Effector memory CD4-positive, alpha-beta T cell (primary cell): Measurements from ENCODE around the gene ACAA2.

ENCODE experiments used
- DNase-seq, 3 donors: peaks; one replicate each; pipeline ENCODE4 v3.0.0-alpha.2; 2020
- H3K27ac ChIP-seq: 2 replicates; pipeline ENCODE4 v1.7.0; 2013; ENCODE audit warnings: mild to moderate bottlenecking, low read length, moderate library complexity; ENCODE audit not compliant: insufficient read depth, poor library complexity, severe bottlenecking
- H3K27me3 ChIP-seq: replicated peaks from 2 replicates; pipeline ENCODE4 v1.7.0; 2013; ENCODE audit warnings: mild to moderate bottlenecking, low read length; ENCODE audit not compliant: insufficient read depth, control insufficient read depth, poor library complexity, severe bottlenecking
- H3K36me3 ChIP-seq: 2 replicates; pipeline ENCODE4 v1.7.0; 2013; ENCODE audit warnings: mild to moderate bottlenecking, low read length, moderate library complexity; ENCODE audit not compliant: control insufficient read depth, insufficient read depth
- H3K4me1 ChIP-seq: 2 replicates; pipeline ENCODE4 v1.7.0; 2013; ENCODE audit warnings: low read length, mild to moderate bottlenecking; ENCODE audit not compliant: control insufficient read depth, insufficient read depth, poor library complexity, severe bottlenecking
- H3K4me3 ChIP-seq: 2 replicates; pipeline ENCODE4 v1.7.0; 2013; ENCODE audit warnings: low read length, low read depth, mild to moderate bottlenecking; ENCODE audit not compliant: insufficient read depth, poor library complexity, severe bottlenecking
- H3K9me3 ChIP-seq: 2 replicates; pipeline ENCODE4 v1.7.0; 2013; ENCODE audit warnings: mild to moderate bottlenecking, low read length, moderate library complexity; ENCODE audit not compliant: control insufficient read depth
- total RNA-seq, 3 donors: gene quantifications; one replicate each; lab custom pipeline; 2026; lab: John Stamatoyannopoulos, UW

ACAA2 gene
- 18.4 to 28.2 (median 18.5) reads per million in 3 donors for total RNA-seq

GRCh38 chr18:49813319-49814146, at the start of gene ACAA2:
Gene ACAA2 (minus strand): TSS chr18:49813533. CDS start chr18:49813484, 49 bp downstream.
- peak; percentile 67 to 71 (median 71) for DNase-seq
- Histone ChIP-seq H3K27ac (peak within 1 kb of the TSS; percentile 83), H3K4me3 (peak within 1 kb of the TSS; percentile 74), H3K4me1 (peaks cover 15% of the 10 kb centered on the region), H3K27me3 (no peaks in the 10 kb centered on the region), H3K36me3 (no peaks in the 10 kb centered on the region), H3K9me3 (no peaks in the 10 kb centered on the region)

- H3K4me3 ChIP-seq: no peak overlapping the region
- H3K4me1 ChIP-seq: no peaks in the 10 kb centered on the region
- H3K27me3 ChIP-seq: no peaks in the 10 kb centered on the region
- no peak for DNase-seq
- no peaks in the 10 kb centered on the region for H3K36me3 ChIP-seq
- no peak overlapping the region for H3K27ac ChIP-seq
- no peaks in the 10 kb centered on the region for H3K9me3 ChIP-seq
Measured at GRCh38 chr18:49862656-49863385, 49.5 kb upstream of the ACAA2 start.

GRCh38 chr18:49861659-49862058, 48.3 kb upstream of the ACAA2 start:
- DNase-seq: no peak

GRCh38 chr18:49859725-49860124, 46.4 kb upstream of the ACAA2 start:
- Histone ChIP-seq H3K4me3 (no peak overlapping the region), H3K36me3 (no peaks in the 10 kb centered on the region), H3K27me3 (no peaks in the 10 kb centered on the region), H3K9me3 (no peaks in the 10 kb centered on the region), H3K27ac (no peak overlapping the region), H3K4me1 (no peaks in the 10 kb centered on the region)
- DNase-seq: no peak

More at GRCh38 chr18:49861659-49862058, 48.3 kb upstream of the ACAA2 start:
- Histone ChIP-seq H3K4me1 (no peaks in the 10 kb centered on the region), H3K4me3 (no peak overlapping the region), H3K36me3 (no peaks in the 10 kb centered on the region), H3K27ac (no peak overlapping the region), H3K9me3 (no peaks in the 10 kb centered on the region), H3K27me3 (no peaks in the 10 kb centered on the region)

GRCh38 chr18:49859021-49859359, 45.7 kb upstream of the ACAA2 start:
- H3K36me3 ChIP-seq: no peaks in the 10 kb centered on the region
- H3K4me1 ChIP-seq: no peaks in the 10 kb centered on the region
- DNase-seq: no peak
- H3K4me3 ChIP-seq: no peak overlapping the region
- H3K9me3 ChIP-seq: no peaks in the 10 kb centered on the region
- no peaks in the 10 kb centered on the region for H3K27me3 ChIP-seq
- H3K27ac ChIP-seq: no peak overlapping the region

GRCh38 chr18:49858309-49859020, 45.1 kb upstream of the ACAA2 start:
- H3K27me3 ChIP-seq: no peaks in the 10 kb centered on the region
- H3K36me3 ChIP-seq: no peaks in the 10 kb centered on the region
- no peak overlapping the region for H3K4me3 ChIP-seq
- no peaks in the 10 kb centered on the region for H3K9me3 ChIP-seq
- DNase-seq: peak; percentile 21 to 44 (median 33)
- no peaks in the 10 kb centered on the region for H3K4me1 ChIP-seq
- no peak overlapping the region for H3K27ac ChIP-seq

- Histone ChIP-seq H3K36me3 (no peaks in the 10 kb centered on the region), H3K27ac (no peak overlapping the region)
Measured at GRCh38 chr18:49857708-49858107, 44.4 kb upstream of the ACAA2 start.

GRCh38 chr18:49856496-49856895, 43.2 kb upstream of the ACAA2 start:
- DNase-seq: no peak
- Histone ChIP-seq H3K27me3 (no peaks in the 10 kb centered on the region), H3K27ac (no peak overlapping the region), H3K4me1 (no peaks in the 10 kb centered on the region), H3K9me3 (no peaks in the 10 kb centered on the region), H3K36me3 (no peaks in the 10 kb centered on the region), H3K4me3 (no peak overlapping the region)

More at GRCh38 chr18:49857708-49858107, 44.4 kb upstream of the ACAA2 start:
- DNase-seq: no peak
- no peaks in the 10 kb centered on the region for H3K9me3 ChIP-seq
- no peaks in the 10 kb centered on the region for H3K27me3 ChIP-seq
- no peaks in the 10 kb centered on the region for H3K4me1 ChIP-seq
- no peak overlapping the region for H3K4me3 ChIP-seq

- DNase-seq: no peak
- Histone ChIP-seq H3K27ac (no peak overlapping the region), H3K9me3 (no peaks in the 10 kb centered on the region), H3K36me3 (no peaks in the 10 kb centered on the region), H3K4me1 (no peaks in the 10 kb centered on the region), H3K4me3 (no peak overlapping the region), H3K27me3 (no peaks in the 10 kb centered on the region)
Measured at GRCh38 chr18:49855711-49856415, 42.5 kb upstream of the ACAA2 start.
